Neural progenitor cell (in vitro differentiated cells): ENCODE data around the gene NHERF1.

ENCODE experiments used
- EZH2 ChIP-seq: fragments of 200-600 bp; sonication (generic); IDR thresholded peaks from 2 replicates; pipeline ENCODE4 v1.6.1; 2017; ENCODE audit warnings: antibody characterized with exemption, mild to moderate bottlenecking, moderate library complexity
- EZH2phosphoT487 ChIP-seq: fragments of 200-600 bp; sonication (generic); IDR thresholded peaks from 2 replicates; pipeline ENCODE4 v1.6.1; 2017; ENCODE audit warnings: antibody characterized with exemption
- TF ChIP-seq, protein P1 (sequence below): fragments of 200-600 bp; sonication (generic); IDR thresholded peaks from 2 replicates; pipeline ENCODE4 v1.5.1; 2017; ENCODE audit warnings: antibody characterized with exemption, mild to moderate bottlenecking

DNA sequence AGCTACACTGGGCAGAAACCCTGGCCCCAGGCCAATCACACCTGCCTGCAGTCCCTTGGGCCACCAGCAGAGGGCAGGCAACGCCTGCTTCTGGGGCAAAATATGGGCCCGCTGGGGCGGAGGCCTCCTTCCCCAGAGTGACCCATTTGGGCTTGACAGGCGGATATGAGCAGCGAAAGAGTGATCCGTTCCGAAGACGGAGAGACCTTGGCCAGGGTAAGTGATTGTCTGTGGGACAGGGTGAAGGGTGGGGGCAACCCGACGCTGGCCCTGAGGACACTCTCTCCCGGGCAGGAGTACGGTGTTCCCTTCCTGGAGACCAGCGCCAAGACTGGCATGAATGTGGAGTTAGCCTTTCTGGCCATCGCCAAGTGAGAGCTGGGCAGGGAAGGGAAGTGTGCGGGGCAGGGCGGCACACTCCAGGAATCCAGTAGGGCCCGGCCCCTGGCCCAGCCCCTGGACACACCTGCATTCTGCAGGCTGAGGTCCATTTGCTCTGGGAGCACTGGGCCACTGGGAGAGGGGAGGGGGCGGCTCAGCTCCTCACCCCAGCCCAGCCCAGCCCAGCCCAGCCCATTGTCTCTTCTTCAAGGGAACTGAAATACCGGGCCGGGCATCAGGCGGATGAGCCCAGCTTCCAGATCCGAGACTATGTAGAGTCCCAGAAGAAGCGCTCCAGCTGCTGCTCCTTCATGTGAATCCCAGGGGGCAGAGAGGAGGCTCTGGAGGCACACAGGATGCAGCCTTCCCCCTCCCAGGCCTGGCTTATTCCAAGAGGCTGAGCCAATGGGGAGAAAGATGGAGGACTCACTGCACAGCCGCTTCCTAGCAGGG lies 3.5 kb upstream of the NHERF1 start:
- TF ChIP-seq, protein P1, sequence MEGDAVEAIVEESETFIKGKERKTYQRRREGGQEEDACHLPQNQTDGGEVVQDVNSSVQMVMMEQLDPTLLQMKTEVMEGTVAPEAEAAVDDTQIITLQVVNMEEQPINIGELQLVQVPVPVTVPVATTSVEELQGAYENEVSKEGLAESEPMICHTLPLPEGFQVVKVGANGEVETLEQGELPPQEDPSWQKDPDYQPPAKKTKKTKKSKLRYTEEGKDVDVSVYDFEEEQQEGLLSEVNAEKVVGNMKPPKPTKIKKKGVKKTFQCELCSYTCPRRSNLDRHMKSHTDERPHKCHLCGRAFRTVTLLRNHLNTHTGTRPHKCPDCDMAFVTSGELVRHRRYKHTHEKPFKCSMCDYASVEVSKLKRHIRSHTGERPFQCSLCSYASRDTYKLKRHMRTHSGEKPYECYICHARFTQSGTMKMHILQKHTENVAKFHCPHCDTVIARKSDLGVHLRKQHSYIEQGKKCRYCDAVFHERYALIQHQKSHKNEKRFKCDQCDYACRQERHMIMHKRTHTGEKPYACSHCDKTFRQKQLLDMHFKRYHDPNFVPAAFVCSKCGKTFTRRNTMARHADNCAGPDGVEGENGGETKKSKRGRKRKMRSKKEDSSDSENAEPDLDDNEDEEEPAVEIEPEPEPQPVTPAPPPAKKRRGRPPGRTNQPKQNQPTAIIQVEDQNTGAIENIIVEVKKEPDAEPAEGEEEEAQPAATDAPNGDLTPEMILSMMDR, result peak; percentile 99
- TF ChIP-seq EZH2 (peak; percentile 30), EZH2phosphoT487 (no peak)
